Measurements from ENCODE around the gene ABHD17B.

The ABHD17B gene

GRCh38 chr9:71876829-71877228 is 34.2 kb downstream of the ABHD17B start:
- TF ChIP-seq L3MBTL2 (conservative IDR thresholded peaks at IDR 0.05) (no peak), FOXA1 (IDR thresholded peaks at IDR 0.05) (no peak), LEF1 (IDR thresholded peaks at IDR 0.05; ENCODE audit: borderline replicate concordance) (no peak), ZNF384 (IDR thresholded peaks at IDR 0.05) (no peak), SP1 (IDR thresholded peaks at IDR 0.05) (no peak), ELF4 (IDR thresholded peaks at IDR 0.05) (no peak), SUZ12 (IDR thresholded peaks at IDR 0.05) (no peak), FOXM1 (IDR thresholded peaks at IDR 0.05; ENCODE audit: borderline replicate concordance) (no peak), TARDBP (IDR thresholded peaks at IDR 0.05) (no peak), ARNT (IDR thresholded peaks at IDR 0.05) (no peak), CTBP1 (IDR thresholded peaks at IDR 0.05; ENCODE audit: borderline replicate concordance) (no peak), HDGF (IDR thresholded peaks at IDR 0.05; ENCODE audit: borderline replicate concordance) (no peak), BHLHE40 (IDR thresholded peaks at IDR 0.05; ENCODE audit: borderline replicate concordance) (no peak), NFRKB (IDR thresholded peaks at IDR 0.05) (no peak)
- TF ChIP-seq, protein P1, sequence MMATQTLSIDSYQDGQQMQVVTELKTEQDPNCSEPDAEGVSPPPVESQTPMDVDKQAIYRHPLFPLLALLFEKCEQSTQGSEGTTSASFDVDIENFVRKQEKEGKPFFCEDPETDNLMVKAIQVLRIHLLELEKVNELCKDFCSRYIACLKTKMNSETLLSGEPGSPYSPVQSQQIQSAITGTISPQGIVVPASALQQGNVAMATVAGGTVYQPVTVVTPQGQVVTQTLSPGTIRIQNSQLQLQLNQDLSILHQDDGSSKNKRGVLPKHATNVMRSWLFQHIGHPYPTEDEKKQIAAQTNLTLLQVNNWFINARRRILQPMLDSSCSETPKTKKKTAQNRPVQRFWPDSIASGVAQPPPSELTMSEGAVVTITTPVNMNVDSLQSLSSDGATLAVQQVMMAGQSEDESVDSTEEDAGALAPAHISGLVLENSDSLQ (IDR thresholded peaks at IDR 0.05), result no peak
- CTCF ChIA-PET, result no interaction called here
- POLR2A ChIA-PET, result no interaction called here
- no peak for DNase-seq (ENCODE audit: extremely low spot score)

GRCh38 chr9:71876106-71876505 is 34.9 kb downstream of the ABHD17B start:
- TF ChIP-seq SP1 (IDR thresholded peaks at IDR 0.05) (no peak), FOXM1 (IDR thresholded peaks at IDR 0.05; ENCODE audit: borderline replicate concordance) (no peak), FOXA1 (IDR thresholded peaks at IDR 0.05) (no peak)
- POLR2A ChIA-PET, result no interaction called here
- no peak for DNase-seq (ENCODE audit: extremely low spot score)
- CTCF ChIA-PET, result no interaction called here

GRCh38 chr9:71875345-71875744 is 35.6 kb downstream of the ABHD17B start:
- ChIA-PET POLR2A (no interaction called here), CTCF (no interaction called here)
- no peak for TF ChIP-seq SP1 (IDR thresholded peaks at IDR 0.05)
- no peak for TF ChIP-seq FOXK2 (IDR thresholded peaks at IDR 0.05)
- TF ChIP-seq NFRKB (IDR thresholded peaks at IDR 0.05), result no peak
- TF ChIP-seq LEF1 (IDR thresholded peaks at IDR 0.05; ENCODE audit: borderline replicate concordance), result no peak
- no peak for TF ChIP-seq L3MBTL2 (conservative IDR thresholded peaks at IDR 0.05)
- no peak for TF ChIP-seq FOXA1 (IDR thresholded peaks at IDR 0.05)
- TF ChIP-seq ELF4 (IDR thresholded peaks at IDR 0.05), result no peak
- no peak for TF ChIP-seq CTBP1 (IDR thresholded peaks at IDR 0.05; ENCODE audit: borderline replicate concordance)
- no peak for TF ChIP-seq TARDBP (IDR thresholded peaks at IDR 0.05)
- TF ChIP-seq, protein P1 (IDR thresholded peaks at IDR 0.05), result no peak
- no peak for TF ChIP-seq SUZ12 (IDR thresholded peaks at IDR 0.05)
- no peak for TF ChIP-seq FOXM1 (IDR thresholded peaks at IDR 0.05; ENCODE audit: borderline replicate concordance)
- no peak for TF ChIP-seq ARNT (IDR thresholded peaks at IDR 0.05)
- no peak for TF ChIP-seq HDGF (IDR thresholded peaks at IDR 0.05; ENCODE audit: borderline replicate concordance)
- TF ChIP-seq ZNF384 (IDR thresholded peaks at IDR 0.05), result no peak
- TF ChIP-seq BHLHE40 (IDR thresholded peaks at IDR 0.05; ENCODE audit: borderline replicate concordance), result no peak
- no peak for DNase-seq (ENCODE audit: extremely low spot score)

GRCh38 chr9:71863631-71864030 is 47.4 kb downstream of the ABHD17B start:
- CTCF ChIA-PET, result no interaction called here
- no peak for TF ChIP-seq FOXK2 (IDR thresholded peaks at IDR 0.05)
- TF ChIP-seq SP1 (IDR thresholded peaks at IDR 0.05), result no peak
- no peak for TF ChIP-seq CTBP1 (IDR thresholded peaks at IDR 0.05; ENCODE audit: borderline replicate concordance)
- TF ChIP-seq L3MBTL2 (conservative IDR thresholded peaks at IDR 0.05), result no peak
- TF ChIP-seq LEF1 (IDR thresholded peaks at IDR 0.05; ENCODE audit: borderline replicate concordance), result no peak
- TF ChIP-seq FOXA1 (IDR thresholded peaks at IDR 0.05), result no peak
- no peak for TF ChIP-seq NFRKB (IDR thresholded peaks at IDR 0.05)
- TF ChIP-seq ZNF384 (IDR thresholded peaks at IDR 0.05), result no peak
- no peak for TF ChIP-seq TARDBP (IDR thresholded peaks at IDR 0.05)
- no peak for TF ChIP-seq BHLHE40 (IDR thresholded peaks at IDR 0.05; ENCODE audit: borderline replicate concordance)
- TF ChIP-seq ELF4 (IDR thresholded peaks at IDR 0.05), result no peak
- TF ChIP-seq, protein P1 (IDR thresholded peaks at IDR 0.05), result no peak
- TF ChIP-seq HDGF (IDR thresholded peaks at IDR 0.05; ENCODE audit: borderline replicate concordance), result no peak
- TF ChIP-seq ARNT (IDR thresholded peaks at IDR 0.05), result no peak
- no peak for TF ChIP-seq SUZ12 (IDR thresholded peaks at IDR 0.05)
- no peak for TF ChIP-seq FOXM1 (IDR thresholded peaks at IDR 0.05; ENCODE audit: borderline replicate concordance)
- DNase-seq (ENCODE audit: extremely low spot score), result no peak
- POLR2A ChIA-PET, result no interaction called here

GRCh38 chr9:71861618-71862017 is 49.4 kb downstream of the ABHD17B start:
- TF ChIP-seq FOXK2 (IDR thresholded peaks at IDR 0.05) (no peak), ZNF384 (IDR thresholded peaks at IDR 0.05) (no peak), SP1 (IDR thresholded peaks at IDR 0.05) (no peak), BHLHE40 (IDR thresholded peaks at IDR 0.05; ENCODE audit: borderline replicate concordance) (no peak), TARDBP (IDR thresholded peaks at IDR 0.05) (no peak), LEF1 (IDR thresholded peaks at IDR 0.05; ENCODE audit: borderline replicate concordance) (no peak), CTBP1 (IDR thresholded peaks at IDR 0.05; ENCODE audit: borderline replicate concordance) (no peak)
- TF ChIP-seq, protein P1 (IDR thresholded peaks at IDR 0.05), result no peak
- CTCF ChIA-PET, result no interaction called here
- POLR2A ChIA-PET, result no interaction called here
- no peak for DNase-seq (ENCODE audit: extremely low spot score)

- TF ChIP-seq ARNT (IDR thresholded peaks at IDR 0.05) (no peak), SUZ12 (IDR thresholded peaks at IDR 0.05) (no peak), L3MBTL2 (conservative IDR thresholded peaks at IDR 0.05) (no peak), FOXK2 (IDR thresholded peaks at IDR 0.05) (no peak), FOXM1 (IDR thresholded peaks at IDR 0.05; ENCODE audit: borderline replicate concordance) (no peak), HDGF (IDR thresholded peaks at IDR 0.05; ENCODE audit: borderline replicate concordance) (no peak), FOXA1 (IDR thresholded peaks at IDR 0.05) (no peak), LEF1 (IDR thresholded peaks at IDR 0.05; ENCODE audit: borderline replicate concordance) (no peak), ZNF384 (IDR thresholded peaks at IDR 0.05) (no peak), BHLHE40 (IDR thresholded peaks at IDR 0.05; ENCODE audit: borderline replicate concordance) (no peak)
- TF ChIP-seq, protein P1 (IDR thresholded peaks at IDR 0.05), result no peak
- no peak for DNase-seq (ENCODE audit: extremely low spot score)
- ChIA-PET POLR2A (no interaction called here), CTCF (no interaction called here)
Observed at GRCh38 chr9:71859939-71860338, 51.1 kb downstream of the ABHD17B start.

Data from HEK293T (cell line).